ENCODE data around the gene SLC41A2. TPM values are rescaled to one million over a fixed set of nuclear protein-coding genes. Genes with fewer than 3 reads are reported as not detected.

SLC41A2 gene
- total RNA-seq, 1 donor from 2014 or later = 4.6 TPM

DNA sequence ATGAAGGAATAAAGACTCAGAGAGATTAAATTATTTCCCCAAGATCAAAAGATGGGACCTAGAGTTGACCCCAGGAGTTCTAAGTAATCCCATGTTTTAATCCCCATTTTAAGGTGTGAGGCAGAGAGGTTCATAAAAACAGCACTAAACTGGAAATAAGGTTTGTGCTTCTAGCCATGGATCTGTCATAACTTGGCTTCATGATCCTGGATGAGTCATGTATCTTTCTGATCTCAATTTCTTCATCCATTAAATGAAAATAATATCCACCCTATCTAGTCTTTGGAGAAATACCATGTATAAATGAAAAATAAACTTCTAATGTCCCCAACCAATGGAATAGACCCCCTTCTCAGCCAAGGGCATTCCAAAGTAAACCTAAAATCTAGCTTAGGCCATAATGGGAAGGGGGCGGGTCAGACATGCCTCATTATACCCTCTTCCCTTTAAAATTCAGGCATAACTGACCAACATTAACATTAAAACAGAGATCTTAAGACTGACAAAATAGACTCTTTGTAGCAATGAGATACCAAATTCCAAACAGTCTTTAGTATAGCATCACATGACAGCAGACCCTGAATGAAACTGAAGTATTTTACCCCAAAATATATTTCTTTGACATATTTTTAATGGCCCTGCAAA is 47.8 kb downstream of the SLC41A2 start:
- TF ChIP-seq, protein P1, sequence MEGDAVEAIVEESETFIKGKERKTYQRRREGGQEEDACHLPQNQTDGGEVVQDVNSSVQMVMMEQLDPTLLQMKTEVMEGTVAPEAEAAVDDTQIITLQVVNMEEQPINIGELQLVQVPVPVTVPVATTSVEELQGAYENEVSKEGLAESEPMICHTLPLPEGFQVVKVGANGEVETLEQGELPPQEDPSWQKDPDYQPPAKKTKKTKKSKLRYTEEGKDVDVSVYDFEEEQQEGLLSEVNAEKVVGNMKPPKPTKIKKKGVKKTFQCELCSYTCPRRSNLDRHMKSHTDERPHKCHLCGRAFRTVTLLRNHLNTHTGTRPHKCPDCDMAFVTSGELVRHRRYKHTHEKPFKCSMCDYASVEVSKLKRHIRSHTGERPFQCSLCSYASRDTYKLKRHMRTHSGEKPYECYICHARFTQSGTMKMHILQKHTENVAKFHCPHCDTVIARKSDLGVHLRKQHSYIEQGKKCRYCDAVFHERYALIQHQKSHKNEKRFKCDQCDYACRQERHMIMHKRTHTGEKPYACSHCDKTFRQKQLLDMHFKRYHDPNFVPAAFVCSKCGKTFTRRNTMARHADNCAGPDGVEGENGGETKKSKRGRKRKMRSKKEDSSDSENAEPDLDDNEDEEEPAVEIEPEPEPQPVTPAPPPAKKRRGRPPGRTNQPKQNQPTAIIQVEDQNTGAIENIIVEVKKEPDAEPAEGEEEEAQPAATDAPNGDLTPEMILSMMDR (IDR thresholded peaks at IDR 0.05; ENCODE audit: borderline replicate concordance) = no peak
- intact Hi-C loops (cut with micrococcal nuclease) = no loop called here

DNA sequence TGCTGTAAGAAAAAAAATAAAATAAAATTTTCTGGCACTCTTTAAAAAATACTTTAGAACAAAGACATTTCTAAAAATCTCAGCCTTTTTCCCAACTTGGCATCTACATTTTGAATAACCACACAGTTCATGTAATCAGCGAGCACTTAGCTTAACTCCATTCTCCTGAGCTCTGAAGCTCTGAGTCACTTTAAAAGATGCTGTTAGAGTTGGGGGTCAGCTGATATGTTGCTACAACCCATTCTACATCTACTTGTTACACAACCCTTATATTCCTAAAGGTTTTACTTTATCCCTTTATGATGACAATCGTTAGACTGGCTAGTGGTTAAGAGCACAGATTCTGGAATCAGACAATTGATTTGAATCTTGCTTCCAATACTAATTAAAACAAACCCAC is 48.3 kb downstream of the SLC41A2 start:
- H3K27me3 ChIP-seq (ENCODE audit: low read depth) = no peaks in the 10 kb centered on the region
- H3K4me3 ChIP-seq = no peak overlapping the region
- no peak for DNase-seq
- H3K36me3 ChIP-seq = no peaks in the 10 kb centered on the region
- intact Hi-C loops (cut with micrococcal nuclease) = no loop called here
- no peak overlapping the region for H3K27ac ChIP-seq (replicated peaks)
- TF ChIP-seq, protein P1 (IDR thresholded peaks at IDR 0.05; ENCODE audit: borderline replicate concordance) = no peak
- no peaks in the 10 kb centered on the region for H3K4me1 ChIP-seq
- H3K9me3 ChIP-seq (replicated peaks) = no peaks in the 10 kb centered on the region

More for the DNA sequence above, 47.8 kb downstream of the SLC41A2 start:
- Histone ChIP-seq H3K27ac (replicated peaks) (no peak overlapping the region), H3K27me3 (ENCODE audit: low read depth) (no peaks in the 10 kb centered on the region), H3K4me3 (no peak overlapping the region), H3K9me3 (replicated peaks) (no peaks in the 10 kb centered on the region), H3K4me1 (no peaks in the 10 kb centered on the region), H3K36me3 (no peaks in the 10 kb centered on the region)
- no peak for DNase-seq

Other genes with a start within 250 kb of the SLC41A2 start
- 11.1 TPM for gene NOPCHAP1, start 28.0 kb upstream of the SLC41A2 start, total RNA-seq
- 3.0 TPM for gene ALDH1L2, start 126.2 kb upstream of the SLC41A2 start, total RNA-seq
- gene WASHC4, start 149.4 kb upstream of the SLC41A2 start, total RNA-seq = 23.5 TPM